ENCODE results near the gene GPATCH2.

GRCh38 chr1:217627431-217627830 lies 3.5 kb downstream of the GPATCH2 start:
- no peak for TF ChIP-seq CTCF (IDR thresholded peaks at IDR 0.05; ENCODE audit: low read depth, low read length)
- no peak for TF ChIP-seq EZH2phosphoT487 (IDR thresholded peaks at IDR 0.05; ENCODE audit: low read depth)

Data from OCI-LY3 (cell line).